Frontal cortex (tissue), 4 donors: Measurements from ENCODE around the gene TBX22. TPM values are rescaled to one million over a fixed set of nuclear protein-coding genes. Genes with fewer than 3 reads are reported as not detected.
"Not testable (repeated sequence)": the region's sequence is repeated elsewhere in the genome, so short reads cannot be mapped to it uniquely, and the experiment has no call there.

Source experiments
- DNase-seq, 2 donors: peaks; one replicate each; pipeline ENCODE4 v3.0.0; 2012; ENCODE audit warnings: low spot score in 2 of 2
- FAIRE-seq: peaks from 2 replicates; lab custom pipeline; 2012; peaks lifted over from hg19 to GRCh38; lab: Jason Lieb, UNC
- total RNA-seq: library from RNA; depleted of rRNA; stranded (reverse); fragments of >200 nt; gene quantifications from one replicate; pipeline ENCODE4 v1.2.3, GENCODE V29; 2014
- donor health status: control.
- donor health status: control.
- donor health status: control.

Gene TBX22
- total RNA-seq = under 0.01 TPM

DNA sequence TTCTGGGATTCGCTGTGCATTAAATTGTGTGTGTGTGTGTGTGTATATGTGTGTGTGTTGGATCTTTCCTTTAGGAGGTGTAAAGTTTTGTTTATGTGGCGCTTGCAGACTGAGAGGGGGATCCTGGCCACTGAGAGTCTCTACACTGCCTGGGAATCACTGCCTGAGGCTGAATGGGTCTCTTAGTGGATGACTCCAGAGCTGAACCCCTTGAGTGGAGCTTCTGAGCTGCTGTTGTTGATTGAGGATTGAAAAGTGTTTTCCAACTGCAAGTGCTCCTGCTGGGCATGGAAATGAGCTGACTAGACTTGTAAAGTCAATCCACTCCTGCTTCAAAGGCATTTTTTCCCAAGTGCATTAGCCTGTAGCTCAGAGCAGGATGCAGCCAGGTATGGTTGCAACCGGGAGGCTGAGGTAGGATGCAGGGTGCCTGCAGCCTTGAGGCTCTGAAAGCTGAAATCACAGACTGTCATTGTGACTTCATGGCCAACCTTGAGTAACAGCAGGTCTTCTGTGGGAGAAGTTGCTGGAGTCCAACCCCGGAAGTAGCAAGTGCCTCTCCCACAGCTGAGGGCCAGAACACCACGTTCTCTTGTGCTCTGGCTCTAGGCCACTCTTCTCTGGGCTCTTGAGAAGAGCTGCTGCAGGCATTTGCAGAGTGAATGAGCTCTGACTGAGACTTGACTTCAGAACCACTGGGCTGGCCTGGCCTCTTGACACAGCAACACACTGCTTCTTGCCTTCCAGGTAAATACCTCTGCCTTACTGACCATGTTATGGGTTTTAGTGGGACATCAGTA lies at the start of gene TBX22:
Gene TBX22, plus strand, starts transcription at position 613 of the 800 bp plus-strand sequence. CDS start 7,517 bp downstream, outside the sequence.
- FAIRE-seq (no peak), DNase-seq (no peak)

DNA sequence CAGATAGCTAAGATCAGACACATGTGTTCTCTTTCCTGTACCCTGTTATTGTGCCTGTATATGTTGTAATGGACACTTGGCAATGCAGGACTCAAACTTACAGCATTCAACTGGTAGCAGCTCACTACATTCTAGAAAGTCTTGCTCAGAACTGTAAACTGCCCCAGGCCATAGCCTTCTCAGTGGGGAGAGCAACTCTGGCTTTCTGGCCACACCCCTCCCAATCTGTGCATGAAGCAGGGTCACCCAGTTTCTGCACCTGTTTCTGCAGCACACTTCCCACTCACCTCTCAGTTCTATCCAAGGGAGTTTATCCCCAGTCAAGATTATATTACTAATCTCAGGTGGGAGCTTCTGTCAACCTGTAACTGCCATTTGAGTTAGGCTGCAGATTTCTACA lies 38.9 kb upstream of the TBX22 start:
- FAIRE-seq = no peak

DNA sequence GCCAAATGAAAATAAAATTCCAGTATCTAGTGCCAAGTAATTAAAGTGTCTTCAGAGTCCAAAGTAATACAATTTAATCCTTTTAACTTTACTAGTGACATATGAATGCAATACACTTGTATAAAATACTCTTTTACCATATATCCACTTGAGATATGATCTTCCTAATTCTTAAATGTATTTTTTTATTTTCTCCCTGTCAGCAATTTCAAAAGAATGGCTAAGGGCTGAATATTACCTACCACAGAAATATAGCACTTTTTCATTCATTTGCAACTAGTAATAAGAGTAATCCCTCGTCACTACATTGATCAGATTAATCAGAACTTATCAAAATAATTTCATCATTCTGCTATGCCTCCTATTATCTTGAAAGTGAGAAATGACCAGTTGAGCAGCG lies 10.1 kb upstream of the TBX22 start:
- no peak for FAIRE-seq
- no peak for DNase-seq

More for the DNA sequence above, 38.9 kb upstream of the TBX22 start:
- no peak for DNase-seq

GRCh38 chrX:80011522-80011921 lies 3.0 kb upstream of the TBX22 start:
- no peak for FAIRE-seq
- no peak for DNase-seq

DNA sequence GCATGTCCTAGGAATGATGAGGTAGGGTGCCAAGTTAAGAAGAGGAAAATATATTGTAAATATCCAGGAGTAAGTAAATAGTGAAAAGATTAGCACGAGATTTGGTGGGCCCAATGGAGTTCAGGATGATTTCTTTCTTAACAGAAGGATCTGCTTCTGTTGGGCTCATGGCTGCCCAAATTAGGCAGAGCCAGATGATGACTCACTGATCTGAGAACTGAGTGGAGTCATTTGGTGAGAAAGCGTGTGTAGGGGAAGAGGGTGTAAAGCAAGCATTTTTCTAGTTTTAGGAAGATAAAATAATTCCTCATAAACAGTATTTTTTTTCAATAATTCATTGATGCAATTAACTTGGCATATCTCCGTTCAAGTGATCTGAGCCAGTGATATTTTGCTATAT lies 1.6 kb downstream of the TBX22 start:
- DNase-seq = no peak
- no peak for FAIRE-seq

DNA sequence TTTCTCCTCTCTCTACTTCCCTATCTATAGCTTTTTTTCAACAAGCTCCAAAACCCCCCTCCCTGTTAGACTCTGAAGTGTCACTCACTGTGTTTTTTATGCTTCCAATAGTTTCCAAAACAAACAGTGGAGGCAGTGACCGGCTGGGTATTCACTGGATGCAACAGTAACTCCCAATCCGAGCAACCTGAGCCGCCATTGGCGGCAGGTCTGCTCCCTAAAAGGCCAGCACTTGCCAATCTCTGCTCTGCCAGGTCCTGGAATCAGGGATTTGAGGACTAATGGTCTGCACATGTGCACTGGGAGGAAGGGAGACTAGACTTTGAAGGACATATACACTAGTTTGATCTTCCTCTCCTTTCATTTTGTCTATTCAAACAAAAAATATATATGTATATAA lies 7.1 kb downstream of the TBX22 start:
- FAIRE-seq = no peak
- DNase-seq = no peak

- DNase-seq (no peak), FAIRE-seq (no peak)
Measured at GRCh38 chrX:80022363-80023031, 7.9 kb downstream of the TBX22 start.

- no peak for FAIRE-seq
- DNase-seq = no peak
Measured at GRCh38 chrX:80026116-80026515, 11.6 kb downstream of the TBX22 start.

DNA sequence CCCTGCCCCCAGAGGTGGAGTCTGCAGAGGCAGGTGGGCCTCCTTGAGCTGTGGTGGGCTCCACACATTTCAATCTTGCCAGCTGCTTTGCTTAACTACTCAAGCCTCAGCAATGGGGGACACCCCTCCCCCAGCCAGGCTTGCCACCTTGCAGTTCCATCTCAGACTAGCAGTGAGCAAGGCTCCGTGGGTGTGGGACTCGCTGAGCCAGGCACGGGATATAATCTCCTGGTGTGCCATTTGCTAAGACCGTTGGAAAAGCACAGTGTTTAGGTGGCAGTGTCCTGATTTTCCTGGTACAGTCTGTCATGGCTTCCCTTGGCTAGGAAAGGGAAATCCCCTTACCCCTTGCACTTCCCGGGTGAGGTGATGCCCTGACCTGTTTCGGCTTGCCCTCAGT lies 51.6 kb downstream of the TBX22 start:
- not testable (repeated sequence) for FAIRE-seq, DNase-seq

GRCh38 chrX:80075625-80076024 lies 61.1 kb downstream of the TBX22 start:
- not testable (repeated sequence) for FAIRE-seq

More at GRCh38 chrX:80075625-80076024, 61.1 kb downstream of the TBX22 start:
- DNase-seq = not testable (repeated sequence)
